ENCODE results near the gene FLOT1.

Gene FLOT1

GRCh38 chr6:30781395-30781742 lies 38.9 kb upstream of the FLOT1 start:
- no peak for TF ChIP-seq CTCF (IDR thresholded peaks at IDR 0.05)
- H3K4me3 ChIP-seq: peak overlapping the region; percentile 37
- peak overlapping the region; percentile 86 to 93 for H3K27ac ChIP-seq
- DNase-seq (ENCODE audit: low spot score): no peak

- no peak for TF ChIP-seq CTCF (IDR thresholded peaks at IDR 0.05)
- H3K4me3 ChIP-seq: no peak overlapping the region
- H3K27ac ChIP-seq: peak overlapping the region; percentile 86 to 93
- DNase-seq (ENCODE audit: low spot score): no peak
Measured at GRCh38 chr6:30780642-30780920, 38.1 kb upstream of the FLOT1 start.

- H3K27ac ChIP-seq: peak overlapping the region; percentile 80 to 93
- no peak for TF ChIP-seq CTCF (IDR thresholded peaks at IDR 0.05)
- DNase-seq (ENCODE audit: low spot score): no peak
- H3K4me3 ChIP-seq: no peak overlapping the region
Measured at GRCh38 chr6:30779850-30780641, 37.6 kb upstream of the FLOT1 start.

GRCh38 chr6:30778001-30778635 lies 35.6 kb upstream of the FLOT1 start:
- no peak for TF ChIP-seq CTCF (IDR thresholded peaks at IDR 0.05)
- H3K27ac ChIP-seq: peak overlapping the region; percentile 80 to 93
- DNase-seq (ENCODE audit: low spot score): no peak
- no peak overlapping the region for H3K4me3 ChIP-seq

GRCh38 chr6:30777155-30777485 lies 34.6 kb upstream of the FLOT1 start:
- TF ChIP-seq CTCF (IDR thresholded peaks at IDR 0.05): no peak
- no peak overlapping the region for H3K4me3 ChIP-seq

DNA sequence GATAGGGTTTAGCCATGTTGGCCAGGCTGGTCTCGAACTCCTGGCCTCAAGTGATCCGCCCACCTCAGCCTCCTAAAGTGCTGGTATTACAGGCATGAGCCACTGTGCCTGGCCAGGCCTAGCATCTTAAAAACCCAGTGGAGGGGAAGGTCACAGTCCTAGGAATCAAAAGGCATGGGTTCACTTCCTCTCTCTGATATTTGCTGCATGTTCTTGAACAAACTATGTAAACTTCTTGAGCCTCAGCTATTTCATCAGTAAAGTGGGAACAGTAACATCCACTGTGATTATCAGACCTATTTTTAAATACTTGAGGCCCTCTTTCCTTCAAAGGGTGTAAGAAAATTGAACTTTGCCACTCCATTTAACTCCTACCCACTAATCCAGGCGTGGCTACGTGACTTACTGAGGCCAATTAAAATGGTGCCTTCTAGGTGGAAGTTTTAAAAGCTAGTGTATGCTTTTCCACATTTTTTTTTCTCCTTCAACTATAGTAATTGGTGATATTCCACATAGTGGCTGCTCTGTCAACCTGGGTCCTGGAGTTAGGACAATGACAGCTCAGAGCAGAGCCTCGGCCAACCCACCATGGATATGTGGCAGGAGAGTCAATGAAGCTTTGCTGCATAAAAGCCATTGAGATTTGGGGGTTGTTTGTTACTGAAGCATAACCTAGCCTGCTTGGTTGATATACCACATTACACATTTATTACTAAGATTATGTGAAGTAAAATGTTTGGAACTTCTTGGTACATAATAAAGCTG lies 34.1 kb upstream of the FLOT1 start:
- TF ChIP-seq CTCF (IDR thresholded peaks at IDR 0.05): no peak
- H3K27ac ChIP-seq: no peak overlapping the region
- no peak overlapping the region for H3K4me3 ChIP-seq
- DNase-seq (ENCODE audit: low spot score): no peak

More at GRCh38 chr6:30777155-30777485, 34.6 kb upstream of the FLOT1 start:
- H3K27ac ChIP-seq: no peak overlapping the region
- DNase-seq (ENCODE audit: low spot score): no peak
